Liver (tissue), 3 donors: Measurements from ENCODE around the gene KATNB1.

Source experiments
- ATF3 ChIP-seq: IDR thresholded peaks from 2 replicates; pipeline ENCODE4 v1.6.1; 2016; ENCODE audit warnings: antibody characterized with exemption
- CTCF ChIP-seq: fragments of 150-350 bp; IDR thresholded peaks from 2 replicates; pipeline ENCODE4 v1.5.1; 2017; ENCODE audit warnings: improper control_type of control experiment, low read depth, low read length; ENCODE audit not compliant: missing input control
- EGR1 ChIP-seq, 2 donors: IDR thresholded peaks; 2 replicates each; pipeline ENCODE4 v1.6.1; 2016 to 2018; ENCODE audit warnings: antibody characterized with exemption in 2 of 2, low read depth in 2 of 2
- GABPA ChIP-seq, 2 donors: IDR thresholded peaks in 1 of 2; conservative IDR thresholded peaks in 1 of 2; 2 replicates each; pipeline ENCODE4 v1.6.1; 2016; ENCODE audit warnings: antibody characterized with exemption in 2 of 2, mild to moderate bottlenecking in 1 of 2, moderate library complexity in 1 of 2
- HNF4G ChIP-seq: IDR thresholded peaks from 2 replicates; pipeline ENCODE4 v1.6.1; 2016; ENCODE audit warnings: antibody characterized with exemption
- MAX ChIP-seq: IDR thresholded peaks from 2 replicates; pipeline ENCODE4 v1.6.1; 2016; ENCODE audit warnings: antibody characterized with exemption
- NR2F2 ChIP-seq: IDR thresholded peaks from 2 replicates; pipeline ENCODE4 v1.6.1; 2016; ENCODE audit warnings: antibody characterized with exemption
- RAD21 ChIP-seq, 2 donors: IDR thresholded peaks; 2 replicates each; pipeline ENCODE4 v1.6.1; 2016; ENCODE audit warnings: antibody characterized with exemption in 2 of 2, mild to moderate bottlenecking in 2 of 2
- REST ChIP-seq: IDR thresholded peaks from 2 replicates; pipeline ENCODE4 v1.6.1; 2016; ENCODE audit warnings: antibody characterized with exemption, mild to moderate bottlenecking
- RXRA ChIP-seq, 2 donors: IDR thresholded peaks; 2 replicates each; pipeline ENCODE4 v1.6.1; 2017 to 2018; ENCODE audit warnings: antibody characterized with exemption in 2 of 2, mild to moderate bottlenecking in 1 of 2
- SP1 ChIP-seq: IDR thresholded peaks from 2 replicates; pipeline ENCODE4 v1.6.1; 2018; ENCODE audit warnings: antibody characterized with exemption, mild to moderate bottlenecking
- TAF1 ChIP-seq: conservative IDR thresholded peaks from 2 replicates; pipeline ENCODE4 v1.6.1; 2016; ENCODE audit warnings: antibody characterized with exemption, mild to moderate bottlenecking
- YY1 ChIP-seq: IDR thresholded peaks from 2 replicates; pipeline ENCODE4 v1.6.1; 2016; ENCODE audit warnings: antibody characterized with exemption, mild to moderate bottlenecking
- ZBTB33 ChIP-seq: IDR thresholded peaks from 2 replicates; pipeline ENCODE4 v1.6.1; 2016; ENCODE audit warnings: antibody characterized with exemption
- donor health status: healthy.
- donor health status: healthy.

- TF ChIP-seq REST (no peak), CTCF (no peak), YY1 (no peak), RAD21 (IDR thresholded peaks at IDR 0.05) (no peak), SP1 (no peak), MAX (no peak), GABPA (IDR thresholded peaks at IDR 0.05 in 1 of 2, conservative IDR thresholded peaks at IDR 0.05 in 1 of 2) (no peak), ATF3 (no peak), HNF4G (no peak), TAF1 (no peak), EGR1 (IDR thresholded peaks at IDR 0.05; ENCODE audit: low read depth in 2 of 2) (no peak), RXRA (IDR thresholded peaks at IDR 0.05) (no peak), ZBTB33 (no peak), NR2F2 (no peak)
Observed at GRCh38 chr16:57687363-57687929, 48.1 kb upstream of the KATNB1 start.
